HG03342 (cell line): ENCODE data around the gene ADCY4.
"Not testable (repeated sequence)": the region's sequence is repeated elsewhere in the genome, so short reads cannot be mapped to it uniquely, and the experiment has no call there.

Experiments
- ATAC-seq: cut with Tn5 transposase; IDR thresholded peaks from one replicate; pipeline ENCODE4 v1.9.1; 2021; ENCODE audit warnings: mild to moderate bottlenecking, moderate library complexity; ENCODE audit not compliant: unreplicated experiment

The ADCY4 gene

DNA sequence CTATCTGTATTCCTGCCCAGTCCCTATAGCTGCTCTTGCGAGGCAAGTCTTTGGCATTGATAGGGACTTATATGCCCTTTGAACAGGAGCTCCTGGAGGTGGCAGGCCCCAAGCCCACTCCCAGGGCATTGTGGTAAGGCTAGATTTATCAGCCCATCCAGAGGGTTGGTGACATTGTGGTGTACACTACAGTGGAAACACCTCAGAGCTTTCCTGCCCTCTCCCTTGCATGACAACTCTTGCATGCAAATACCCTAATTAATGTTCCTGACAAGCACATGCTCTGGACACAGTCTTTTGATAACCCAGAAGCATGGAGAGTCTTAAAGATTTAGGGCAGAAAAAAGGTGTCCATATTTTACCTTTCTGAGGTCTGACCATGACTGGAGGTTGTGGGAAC, 5.7 kb upstream of the ADCY4 start:
- ATAC-seq = no peak

DNA sequence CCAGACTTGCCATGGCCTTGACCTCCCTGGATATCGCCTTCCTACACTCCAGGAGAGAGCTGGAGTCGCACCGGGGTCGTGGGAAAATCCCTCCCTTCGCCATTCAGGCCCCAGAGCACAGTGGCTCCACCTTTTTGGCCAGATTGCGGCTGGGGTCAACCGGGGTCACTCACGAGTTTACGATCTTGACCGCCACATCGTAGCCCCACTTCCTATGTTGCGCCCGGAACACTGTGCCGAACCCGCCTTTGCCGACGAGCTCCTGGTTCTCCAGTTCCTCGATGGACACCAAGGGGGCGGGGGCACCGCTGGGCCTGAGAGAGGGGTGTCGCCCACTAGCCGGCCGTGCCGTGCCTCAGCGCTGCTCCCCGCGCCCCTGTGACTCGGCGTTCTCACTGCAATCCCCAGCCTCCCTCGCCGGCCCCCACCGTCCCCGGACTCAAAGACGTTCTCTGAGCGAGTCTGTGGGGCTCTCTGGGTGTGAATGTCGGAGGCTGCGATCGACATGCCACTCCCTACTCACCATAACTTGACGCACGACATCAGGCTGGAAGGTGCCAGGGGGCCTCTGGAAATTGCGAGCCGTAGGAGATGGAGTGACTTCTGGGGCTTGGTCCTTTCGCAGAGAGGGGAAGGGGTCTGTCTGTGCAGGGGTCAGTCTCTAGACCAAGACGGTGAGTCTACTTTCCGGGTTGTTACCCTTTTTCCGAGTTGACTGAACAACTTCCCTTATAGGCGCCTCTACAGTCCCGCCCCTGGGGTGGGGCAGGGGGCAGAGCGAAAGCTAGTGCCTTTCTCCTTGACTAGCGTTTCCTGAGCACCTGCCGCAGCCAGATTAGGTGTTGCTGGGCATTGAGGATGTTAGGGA, 4.6 kb upstream of the ADCY4 start, which contains the start of gene RIPK3:
TSS of gene RIPK3 (minus strand) at position 708 of the 868 bp plus-strand sequence. CDS start at position 543, 165 bp downstream.
- peak; percentile 82 for ATAC-seq

DNA sequence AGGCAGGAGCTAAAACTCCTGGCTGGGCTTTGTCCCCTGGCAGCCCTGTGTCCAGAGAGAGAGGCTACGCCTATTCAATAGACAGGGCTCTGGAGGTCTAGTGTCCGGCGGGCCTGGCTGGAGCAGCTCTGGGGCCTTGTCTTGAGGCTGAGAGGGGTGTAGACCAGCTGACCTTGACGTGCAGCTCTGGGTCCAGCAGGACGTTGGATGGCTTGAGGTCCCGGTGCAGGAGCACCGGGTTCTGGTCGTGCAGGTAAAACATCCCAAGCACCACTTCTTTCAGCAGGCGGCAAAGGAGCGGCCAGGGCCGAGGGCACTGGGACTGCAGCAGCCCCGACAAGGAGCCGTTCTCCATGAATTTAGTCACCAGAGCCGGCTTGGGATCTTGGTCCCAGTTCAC, 4.0 kb upstream of the ADCY4 start:
- no peak for ATAC-seq

DNA sequence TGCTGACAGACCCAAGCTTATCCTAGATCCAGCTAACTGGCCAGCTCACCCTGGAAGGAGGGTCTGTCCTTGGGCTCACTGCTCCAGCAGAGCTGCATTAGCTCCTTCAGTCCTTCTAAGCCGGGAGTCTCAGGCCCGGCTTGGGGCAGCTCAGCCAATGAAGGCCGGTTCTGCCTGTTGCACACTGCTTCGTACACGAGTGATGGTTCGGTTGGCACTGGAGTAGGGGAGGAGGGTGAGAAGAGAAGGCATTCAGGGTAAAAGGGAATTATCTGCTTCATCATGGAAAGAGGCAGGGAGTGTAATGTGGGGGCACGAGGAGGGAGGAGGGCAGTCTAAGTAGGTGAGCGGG, 2.9 kb upstream of the ADCY4 start:
- no peak for ATAC-seq

DNA sequence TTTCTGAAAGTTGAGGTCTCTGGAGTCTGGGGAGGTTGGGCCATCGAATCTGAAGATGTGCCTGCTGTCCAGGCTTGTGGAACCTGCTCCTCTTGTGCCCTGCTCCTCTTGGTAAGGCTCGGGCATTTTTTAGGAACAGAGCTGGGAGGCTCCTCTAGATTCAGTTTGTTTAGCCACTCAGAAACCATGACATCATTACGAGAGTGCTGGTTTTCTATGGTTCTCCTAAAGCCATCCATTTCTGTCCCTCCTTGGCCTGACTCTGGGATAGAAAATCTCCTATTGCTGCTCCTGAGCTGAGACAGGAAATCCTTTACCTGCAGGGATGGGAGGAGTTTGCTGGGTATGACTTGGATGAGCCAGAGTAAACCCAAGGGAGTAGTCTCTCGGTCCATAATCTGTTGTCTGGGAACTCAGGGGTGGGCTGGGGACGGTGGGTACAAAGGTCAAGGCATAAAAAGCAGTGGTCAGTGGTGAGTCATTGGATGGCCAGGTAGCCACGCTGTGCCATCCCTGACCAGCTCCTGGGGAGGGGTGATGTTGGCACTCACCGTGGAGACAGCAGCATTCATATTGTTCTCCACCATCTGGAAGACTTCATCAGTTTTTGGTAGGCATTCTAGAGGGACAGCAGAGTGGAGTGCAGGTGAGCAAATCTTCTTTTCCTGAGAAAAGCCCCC, 2.4 kb upstream of the ADCY4 start:
- no peak for ATAC-seq

DNA sequence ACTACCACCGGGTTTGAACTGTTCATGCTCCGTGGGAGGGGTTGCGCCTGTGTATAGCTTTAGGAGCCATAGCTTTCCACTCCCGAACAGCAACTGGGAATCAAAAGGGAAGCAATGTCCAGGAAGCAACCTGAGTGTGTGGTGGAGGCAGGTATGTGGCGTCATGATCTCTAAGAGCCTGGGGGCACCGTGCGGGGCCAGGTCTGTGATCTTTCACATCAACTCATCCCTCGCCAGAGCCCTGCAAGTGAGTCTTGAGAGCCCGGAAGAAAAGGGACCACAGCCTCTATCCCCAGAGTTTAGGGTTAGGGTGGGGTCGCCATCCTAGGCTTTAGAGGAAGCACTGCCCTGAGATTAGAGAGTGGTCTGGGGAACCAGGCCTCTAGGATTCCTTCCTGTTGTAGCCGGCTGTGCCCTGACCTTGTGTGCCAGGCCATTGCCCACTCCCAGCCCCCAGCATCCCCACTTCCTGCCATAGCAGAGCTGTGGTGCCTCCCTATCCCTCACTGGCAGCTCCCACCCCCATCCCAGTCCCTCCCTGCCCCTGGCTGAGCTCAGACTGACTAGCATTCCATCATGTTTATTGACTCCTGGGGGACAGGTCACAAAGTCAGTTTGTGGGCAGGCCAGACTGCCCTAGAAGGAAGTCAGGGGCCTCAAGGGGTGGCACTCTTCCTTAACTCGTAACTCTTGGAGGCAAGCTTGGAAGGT, 745 bp upstream of the ADCY4 start:
- no peak for ATAC-seq

DNA sequence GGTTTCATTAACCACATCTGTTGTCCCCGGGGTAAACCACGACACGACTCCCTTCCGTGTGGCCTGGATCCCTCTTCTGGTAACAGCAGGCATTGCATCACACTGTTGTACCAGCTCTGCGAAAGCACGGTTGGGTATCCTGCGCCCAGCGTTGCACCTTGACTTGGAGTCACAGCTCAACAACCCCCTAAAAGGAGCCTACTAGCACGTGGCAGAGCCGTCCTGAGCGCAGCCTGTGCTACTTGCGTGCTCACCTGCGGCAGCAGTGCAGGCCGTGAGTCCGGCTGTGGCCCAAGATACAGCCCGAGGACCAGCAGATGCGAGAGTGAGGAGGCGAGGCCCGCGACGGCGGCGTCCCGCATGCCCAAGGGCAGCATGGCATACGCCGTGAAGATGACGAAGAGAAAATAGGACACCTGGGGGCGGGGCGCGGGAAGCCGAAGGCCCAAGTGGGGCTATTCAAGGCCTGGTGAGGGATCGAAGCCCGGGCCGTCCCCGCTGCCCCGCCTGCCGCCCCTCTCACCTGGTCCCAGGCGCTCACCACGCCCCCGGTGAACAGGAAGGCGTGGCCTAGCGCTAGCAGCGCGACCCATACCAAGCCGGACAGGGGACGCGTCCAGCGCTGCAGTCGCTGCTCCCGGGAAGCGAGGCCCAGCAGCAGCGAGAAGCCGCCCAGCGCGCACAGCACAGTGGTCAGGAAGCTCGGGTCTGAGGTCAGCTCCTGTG, 2.4 kb downstream of the ADCY4 start:
- ATAC-seq = peak; percentile 73

DNA sequence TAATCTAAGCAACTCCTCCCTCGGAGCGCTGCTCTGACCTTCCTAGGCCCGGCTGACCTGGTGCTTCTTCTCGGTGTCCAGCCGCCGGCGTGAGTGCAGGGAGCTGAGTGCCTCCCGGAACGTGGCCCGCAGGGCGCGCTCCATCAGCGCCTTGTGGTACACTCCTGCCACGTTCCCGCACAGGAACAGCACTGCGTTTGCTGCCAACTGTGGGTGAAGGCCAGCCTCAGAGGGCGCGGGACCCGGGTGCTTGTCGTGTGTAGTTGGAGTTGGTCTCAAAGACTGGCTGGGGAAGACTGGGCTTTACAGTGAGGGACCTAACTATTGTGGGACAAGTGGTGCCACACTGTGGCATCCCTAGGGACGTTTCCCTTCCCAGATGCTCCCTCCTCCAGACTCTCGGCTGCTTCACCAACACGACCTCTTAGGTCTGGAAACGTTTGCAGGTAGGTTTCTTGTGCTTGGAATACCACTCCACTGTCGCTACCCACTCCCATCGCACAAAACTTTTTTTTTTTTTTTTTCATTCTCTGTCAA, 3.1 kb downstream of the ADCY4 start:
- ATAC-seq = peak; percentile 4

DNA sequence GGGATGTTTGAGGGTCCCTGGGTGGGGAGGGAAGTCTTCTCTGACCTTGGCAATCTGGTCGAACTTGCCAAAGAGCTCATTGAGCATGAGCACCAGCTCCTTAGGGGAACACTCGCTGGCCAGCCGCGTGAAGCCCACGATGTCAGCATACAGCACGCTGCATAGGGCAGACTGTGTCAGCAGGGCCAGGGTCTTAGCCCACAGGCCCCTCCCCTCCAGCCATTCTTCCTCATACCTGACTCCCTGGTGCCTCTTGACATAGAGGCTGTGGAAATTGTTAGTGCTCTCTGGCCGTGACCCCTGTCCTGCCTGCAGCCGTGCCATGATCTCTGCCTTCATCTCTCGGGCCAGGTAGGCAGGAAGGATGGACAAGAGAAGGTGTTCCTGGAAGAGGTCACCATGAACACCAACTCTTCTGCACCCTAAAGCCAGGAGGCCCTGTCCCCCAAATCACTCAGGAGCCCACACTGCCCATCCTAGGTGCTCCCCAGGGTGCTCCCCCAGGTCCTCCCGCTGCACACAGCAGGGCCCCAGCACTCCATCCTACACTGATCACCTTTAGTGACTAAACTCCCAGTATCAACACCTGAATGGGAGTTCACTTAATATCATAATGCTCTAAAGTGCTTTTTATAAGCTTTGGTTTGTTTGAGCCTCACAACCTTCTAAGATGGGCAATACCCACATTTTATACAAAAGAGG, 3.7 kb downstream of the ADCY4 start:
- ATAC-seq = no peak

DNA sequence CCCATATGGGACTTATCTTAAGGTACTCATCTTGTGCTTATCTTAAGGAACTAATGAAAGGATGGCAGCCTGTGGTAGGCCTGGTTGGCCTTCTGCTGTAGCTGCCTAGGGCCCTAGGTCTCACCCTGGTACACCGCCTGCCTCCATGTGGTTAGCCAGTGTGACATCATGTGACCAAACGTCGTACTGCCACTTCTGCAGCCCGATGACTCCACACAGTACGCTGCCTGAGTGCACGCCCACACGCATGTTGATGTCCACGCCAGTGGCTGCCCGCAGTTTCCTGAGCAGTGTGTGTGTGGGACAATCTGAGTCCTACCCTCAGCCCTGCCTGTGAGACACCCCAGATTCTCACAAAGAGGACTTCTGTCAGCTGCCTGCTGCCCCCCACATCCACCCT, 5.1 kb downstream of the ADCY4 start:
- no peak for ATAC-seq

DNA sequence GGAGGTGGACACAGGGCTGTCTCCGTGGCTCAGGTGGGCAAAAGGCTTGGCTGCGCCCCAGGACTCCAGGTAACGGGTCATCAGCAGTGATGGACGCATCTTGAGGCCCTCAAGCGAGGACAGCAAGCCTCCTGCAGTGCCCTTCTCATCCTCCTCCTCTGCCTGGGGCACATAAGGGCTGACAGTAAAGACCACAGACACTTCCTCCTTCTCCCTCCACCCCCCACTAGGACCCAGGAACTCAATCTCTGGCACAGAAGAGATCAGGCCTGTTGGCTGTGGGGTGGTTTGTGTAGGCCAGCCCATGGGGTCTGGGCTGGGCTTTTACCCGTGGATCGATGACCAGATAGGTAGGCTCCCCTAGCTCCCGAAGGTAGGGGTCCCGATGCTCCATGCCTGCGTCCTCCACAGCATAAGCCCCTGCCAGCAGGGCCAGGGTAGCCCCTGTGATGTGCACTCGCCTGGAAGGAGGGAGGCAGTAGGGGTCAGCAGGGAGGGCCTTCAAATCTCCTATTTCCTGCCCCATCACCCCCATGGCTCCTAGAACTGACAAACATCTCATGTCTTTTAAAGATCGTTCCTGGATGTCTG, 5.7 kb downstream of the ADCY4 start:
- no peak for ATAC-seq

DNA sequence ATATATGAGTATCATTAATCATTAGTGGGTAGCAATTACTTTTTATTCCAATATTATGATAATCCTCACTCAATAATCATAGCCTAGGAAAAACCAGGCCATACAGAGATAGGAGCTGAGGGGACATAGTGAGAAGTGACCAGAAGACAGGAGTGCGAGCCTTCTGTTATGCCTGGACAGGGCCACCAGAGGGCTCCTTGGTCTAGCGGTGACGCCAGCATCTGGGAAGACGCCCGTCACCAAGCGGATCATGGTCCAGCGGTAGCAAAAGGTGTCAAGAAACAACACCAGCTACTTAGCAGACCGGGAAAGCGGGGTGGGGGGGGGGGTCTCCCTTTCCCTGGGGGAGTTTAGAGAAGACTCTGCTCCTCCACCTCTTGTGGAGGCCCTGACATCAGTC, 7.0 kb downstream of the ADCY4 start:
- ATAC-seq = not testable (repeated sequence)

DNA sequence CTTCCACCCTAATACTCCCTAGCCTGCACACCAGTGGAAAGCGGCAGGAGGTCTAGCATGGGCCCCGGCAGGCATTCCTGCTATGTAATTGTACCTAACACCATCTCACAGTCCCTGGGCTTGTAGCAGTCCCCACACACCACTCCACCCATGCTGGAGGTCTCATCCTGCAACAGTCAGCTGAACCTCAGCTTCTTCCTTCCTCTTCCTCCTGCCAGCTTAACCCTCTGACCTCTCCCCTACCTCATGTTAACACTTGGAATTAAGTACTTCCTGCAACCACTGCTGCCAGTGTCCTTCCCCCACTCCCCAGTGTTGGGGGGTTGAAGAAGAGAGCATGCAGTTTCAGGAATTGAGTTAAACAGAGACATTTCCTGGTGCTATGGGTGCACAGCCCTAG, 7.6 kb downstream of the ADCY4 start:
- ATAC-seq = no peak

DNA sequence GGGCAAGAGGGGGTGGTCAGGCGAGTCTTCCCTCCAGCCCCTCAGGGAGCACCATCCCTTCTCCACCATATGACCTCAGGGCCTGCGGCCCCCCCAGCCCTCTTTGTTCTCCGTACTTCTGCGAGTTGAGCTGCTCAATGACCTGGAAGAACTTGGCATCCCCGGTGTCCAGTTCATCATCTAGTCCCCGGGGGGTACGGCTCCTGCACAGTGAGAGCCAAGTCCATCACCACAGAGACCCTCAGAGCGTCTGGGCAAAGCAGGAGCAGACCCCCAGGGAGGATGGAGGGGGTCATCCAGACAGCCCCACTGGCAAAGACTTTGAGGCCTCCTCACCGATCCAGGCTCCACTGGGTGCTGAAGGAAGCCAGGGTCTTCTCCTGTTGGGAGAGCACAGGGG, 8.9 kb downstream of the ADCY4 start:
- no peak for ATAC-seq

DNA sequence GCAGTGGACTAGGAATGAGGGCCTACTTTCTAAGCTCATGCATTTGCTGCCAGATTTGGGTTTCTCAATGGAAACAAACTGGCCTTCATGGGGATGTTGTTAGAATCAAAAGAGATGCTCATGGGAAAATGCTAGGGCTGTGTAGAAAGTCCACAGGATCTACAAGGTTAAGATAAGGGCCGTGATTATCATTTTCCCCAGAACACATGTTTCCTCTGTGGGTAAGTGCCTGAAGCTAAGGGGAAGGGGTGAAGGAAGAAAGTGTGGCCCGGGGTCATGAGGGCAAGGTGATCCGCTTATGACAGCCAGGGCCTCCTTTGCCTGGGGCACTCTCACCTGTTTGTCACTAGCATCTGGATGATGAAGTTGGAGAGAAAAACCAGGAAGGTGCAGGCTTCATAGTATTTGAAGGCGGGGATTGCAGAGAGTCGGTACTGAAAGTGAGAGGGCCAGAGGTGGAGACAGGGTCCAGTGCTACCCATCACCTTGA, 9.8 kb downstream of the ADCY4 start:
- ATAC-seq = no peak

DNA sequence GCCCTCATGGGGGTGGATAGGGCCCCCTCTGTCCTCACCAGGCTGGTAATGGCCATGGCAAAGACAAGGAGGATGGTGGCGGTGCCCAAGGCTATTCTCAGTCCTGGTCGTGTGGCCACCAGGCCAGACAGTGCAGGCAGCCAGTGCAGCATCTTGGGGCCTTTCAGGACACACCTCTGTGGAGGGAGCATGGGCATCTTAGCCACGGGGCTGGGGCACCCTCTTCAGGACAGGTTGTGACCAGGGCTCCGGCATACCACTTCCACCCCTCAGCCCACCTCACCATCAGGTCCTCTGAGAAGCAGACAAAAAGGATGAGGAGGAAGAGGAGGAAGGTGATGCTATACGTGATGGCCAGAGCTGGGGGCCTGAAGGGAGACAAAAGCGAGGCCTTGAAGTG, 10.8 kb downstream of the ADCY4 start:
- ATAC-seq = no peak

DNA sequence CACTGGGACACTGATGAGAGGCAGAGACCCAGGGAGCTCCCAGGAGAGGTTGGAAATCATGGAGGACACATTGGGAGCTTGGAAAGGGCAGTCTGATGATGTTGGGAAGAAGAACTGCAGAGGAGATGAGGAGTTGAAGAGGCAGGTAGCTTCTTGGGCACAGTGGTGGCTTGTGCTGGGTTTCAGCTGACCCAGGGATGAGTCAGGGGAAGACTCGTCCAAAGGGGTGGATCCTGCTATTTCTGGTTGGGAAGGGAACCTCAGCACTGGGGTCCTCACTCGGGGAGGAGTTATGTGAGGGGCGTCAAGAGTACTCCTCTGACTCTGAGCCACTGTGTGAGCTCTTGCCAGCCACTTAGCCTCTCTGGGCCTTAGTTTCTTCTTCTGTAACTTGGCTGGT, 11.5 kb downstream of the ADCY4 start:
- no peak for ATAC-seq

DNA sequence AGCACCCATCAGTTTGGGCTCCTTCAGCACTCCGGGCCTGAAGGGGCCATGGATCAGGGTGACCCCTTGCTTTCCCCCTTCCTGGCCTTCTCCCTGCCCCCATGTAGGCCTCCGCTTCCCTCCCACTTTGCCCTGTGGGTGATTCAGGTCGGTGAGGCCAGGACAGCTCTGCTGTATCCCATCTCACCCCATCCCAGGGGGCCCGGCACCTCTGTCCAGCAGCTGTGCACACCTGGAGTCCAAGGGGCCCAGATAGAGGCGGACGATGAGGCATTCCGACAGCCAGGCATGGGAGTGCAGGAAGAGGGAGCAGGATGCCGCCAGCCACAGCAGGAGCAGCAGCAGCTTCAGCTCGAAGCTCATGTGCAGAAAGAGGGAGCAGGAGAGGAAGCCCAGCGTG, 12.2 kb downstream of the ADCY4 start:
- ATAC-seq = no peak

DNA sequence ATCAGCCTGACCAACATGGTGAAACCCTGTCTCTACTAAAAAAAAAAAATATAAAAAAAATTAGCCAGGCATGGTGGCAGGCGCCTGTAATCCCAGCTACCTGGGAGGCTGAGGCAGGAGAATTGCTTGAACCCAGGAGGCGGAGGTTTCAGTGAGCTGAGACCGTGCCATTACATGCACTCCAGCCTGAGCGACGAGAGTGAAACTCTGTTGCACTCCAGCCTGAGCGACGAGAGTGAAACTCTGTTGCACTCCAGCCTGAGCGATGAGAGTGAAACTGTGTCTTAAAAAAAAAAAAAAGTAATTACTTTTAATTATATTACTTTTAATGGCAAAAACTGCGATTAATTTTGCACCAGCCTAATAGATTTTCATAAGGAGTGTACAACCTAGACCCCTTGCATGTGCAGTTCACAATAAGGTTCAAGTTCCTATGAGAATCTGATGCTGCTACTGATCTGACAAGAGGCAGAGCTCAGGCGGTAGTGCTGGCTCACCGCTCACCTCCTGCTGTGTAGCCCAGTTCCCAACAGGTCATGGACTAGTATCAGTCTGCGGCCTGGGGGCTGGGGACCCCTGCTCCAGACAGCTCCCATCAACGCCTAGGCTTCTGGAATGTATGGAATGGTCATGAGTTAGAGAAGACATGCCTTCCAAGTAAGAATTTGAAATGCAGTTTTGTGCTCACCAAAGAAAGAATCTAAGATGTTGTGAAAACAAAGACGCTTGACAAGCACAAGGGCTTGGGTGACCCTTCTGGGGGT, 13.5 kb downstream of the ADCY4 start:
- no peak for ATAC-seq
